Lung (tissue), 12 donors: ENCODE results near the gene ETV4. TPM values are rescaled to one million over a fixed set of nuclear protein-coding genes. Genes with fewer than 3 reads are reported as not detected.

Experiments used
- ATAC-seq: fragments of 200-7000 bp; cut with Tn5 transposase; one replicate; pipeline ENCODE4 v1.9.1; 2020; ENCODE audit warnings: moderate number of reproducible peaks; ENCODE audit not compliant: insufficient read depth, low FRiP score
- DNase-seq, 3 donors: peaks; one replicate each; pipeline ENCODE4 v3.0.0-alpha.2; 2013 to 2017
- H3K27ac ChIP-seq, 2 donors: one replicate each; pipeline ENCODE4 v1.5.1; 2013; ENCODE audit warnings: mild to moderate bottlenecking in 2 of 2, moderate library complexity in 2 of 2, control low read depth in 1 of 2, inconsistent platforms in 1 of 2, low read depth in 1 of 2, low read length in 1 of 2
- H3K27me3 ChIP-seq, 3 donors: one replicate each; pipeline ENCODE4 v1.5.1; 2013; ENCODE audit warnings: low read length in 2 of 3; ENCODE audit not compliant: control insufficient read depth in 3 of 3, insufficient read depth in 3 of 3
- H3K36me3 ChIP-seq, 4 donors: one replicate each; pipeline ENCODE4 v1.5.1; 2013; ENCODE audit warnings: low read length in 4 of 4, mild to moderate bottlenecking in 1 of 4, moderate library complexity in 1 of 4; ENCODE audit not compliant: control insufficient read depth in 4 of 4, insufficient read depth in 4 of 4
- H3K4me1 ChIP-seq, 5 donors: one replicate each; pipeline ENCODE4 v1.5.1; 2013; ENCODE audit warnings: low read length in 5 of 5, mild to moderate bottlenecking in 2 of 5, moderate library complexity in 1 of 5; ENCODE audit not compliant: control insufficient read depth in 5 of 5, insufficient read depth in 5 of 5
- H3K4me3 ChIP-seq: one replicate; pipeline ENCODE4 v1.5.1; 2013; ENCODE audit warnings: mild to moderate bottlenecking, control low read depth, moderate library complexity
- H3K9ac ChIP-seq, 2 donors: one replicate each; pipeline ENCODE4 v1.5.1; 2013; ENCODE audit warnings: low read length in 2 of 2, control low read depth in 1 of 2; ENCODE audit not compliant: insufficient read depth in 1 of 2
- H3K9me3 ChIP-seq, 4 donors: one replicate each; pipeline ENCODE4 v1.5.1; 2013; ENCODE audit warnings: low read length in 3 of 4, mild to moderate bottlenecking in 1 of 4, moderate library complexity in 1 of 4; ENCODE audit not compliant: control insufficient read depth in 4 of 4, insufficient read depth in 3 of 4
- CTCF ChIP-seq: IDR thresholded peaks from 2 replicates; pipeline ENCODE4 v1.5.1; 2012; ENCODE audit warnings: mild to moderate bottlenecking; ENCODE audit errors: control extremely low read depth, extremely low read depth
- WGBS, 2 donors: extraction: QIAGEN DNeasy Blood & Tissue Kit; methylation state at CpG; one replicate each; pipeline ENCODE4 v1.1.7; 2013; 5-methylcytosine and 5-hydroxymethylcytosine counted together
- polyA plus RNA-seq, 2 donors: library from polyadenylated mRNA; stranded (reverse); fragments of 200-250 nt; gene quantifications; one replicate each; pipeline ENCODE4 v1.2.1, GENCODE V29; 2013
- total RNA-seq, 2 donors: library from RNA; depleted of rRNA in 1 of 2; stranded (reverse); fragments of >200 nt in 1 of 2; gene quantifications; one replicate each; pipeline ENCODE4 v1.2.1, GENCODE V29; 2014 to 2021
- donor health status: control.
- donor health status: control.
- donor health status: Bipolar disorder and iron deficiency.
- donor health status: healthy.
- donor health status: DM: yes; HTN: yes; CAD: no.

ETV4 gene
- total and polyA plus RNA-seq, 4 donors = 0.54 to 6.9 (median 3.3) TPM

GRCh38 chr17:43578404-43578698 lies 32.2 kb upstream of the ETV4 start:
- Histone ChIP-seq H3K9ac (no peak overlapping the region), H3K27ac (peak overlapping the region in 1 of 2 donors; percentile 66), H3K4me1 (peaks cover 0 to 11% (median 0%) of the 10 kb centered on the region in 5 donors), H3K36me3 (no peaks in the 10 kb centered on the region), H3K9me3 (no peaks in the 10 kb centered on the region), H3K27me3 (no peaks in the 10 kb centered on the region), H3K4me3 (no peak overlapping the region)
- 34 to 76% methylated on average over 1 of the region's 1 CpG for WGBS, 2 donors
- TF ChIP-seq CTCF = no peak
- no peak for DNase-seq
- no peak for ATAC-seq

GRCh38 chr17:43577664-43578403 lies 31.7 kb upstream of the ETV4 start:
- H3K4me1 ChIP-seq = peaks cover 0 to 11% (median 0%) of the 10 kb centered on the region in 5 donors
- peak overlapping the region in 1 of 2 donors; percentile 66 for H3K27ac ChIP-seq
- no peak for TF ChIP-seq CTCF
- no peaks in the 10 kb centered on the region for H3K9me3 ChIP-seq
- H3K36me3 ChIP-seq = no peaks in the 10 kb centered on the region
- WGBS, 2 donors = 73 to 75% methylated on average over 14 of the region's 14 CpGs
- no peaks in the 10 kb centered on the region for H3K27me3 ChIP-seq
- no peak for ATAC-seq
- H3K9ac ChIP-seq = no peak overlapping the region
- no peak overlapping the region for H3K4me3 ChIP-seq
- DNase-seq = no peak

- H3K9me3 ChIP-seq = no peaks in the 10 kb centered on the region
- H3K36me3 ChIP-seq = no peaks in the 10 kb centered on the region
- no peaks in the 10 kb centered on the region for H3K27me3 ChIP-seq
- H3K4me1 ChIP-seq = peaks cover 0 to 11% (median 0%) of the 10 kb centered on the region in 5 donors
- H3K4me3 ChIP-seq = no peak overlapping the region
- DNase-seq = peak; percentile 84 to 88 (median 85)
- no peak for ATAC-seq
- peak; percentile 91 for TF ChIP-seq CTCF
- H3K9ac ChIP-seq = no peak overlapping the region
- H3K27ac ChIP-seq = no peak overlapping the region
- WGBS, 2 donors = 18 to 19% methylated on average over 10 of the region's 10 CpGs
Measured at GRCh38 chr17:43576563-43577229, 30.6 kb upstream of the ETV4 start.
